ENCODE data around the gene OSBP2.

DNA sequence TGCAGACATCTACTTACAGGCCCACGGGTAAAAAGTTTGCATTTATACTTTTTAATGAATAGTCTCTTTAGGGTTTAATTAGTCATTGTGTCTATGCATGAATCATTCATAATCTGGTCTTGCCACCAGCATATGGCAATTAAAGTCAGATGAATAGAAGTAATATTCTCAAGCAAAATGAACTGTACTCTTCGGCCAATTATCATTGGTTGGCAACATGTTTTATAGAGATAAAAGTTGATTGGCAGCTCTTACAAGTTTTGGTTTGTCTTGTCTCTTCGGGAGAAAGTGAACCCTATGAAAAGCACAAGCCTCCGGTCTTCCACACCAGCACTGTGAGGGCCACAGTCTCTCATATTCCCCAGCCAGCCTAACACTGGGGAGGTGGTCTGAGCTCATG lies 97.8 kb downstream of the OSBP2 start:
- TF ChIP-seq CTCF (IDR thresholded peaks at IDR 0.05; ENCODE audit: low read depth, low read length, poor library complexity, severe bottlenecking), result no peak
- no peak for TF ChIP-seq EZH2phosphoT487 (IDR thresholded peaks at IDR 0.05; ENCODE audit: borderline replicate concordance, low read length)
